Stimulated activated CD4-positive, alpha-beta T cell treated with anti-CD3 and anti-CD28 coated beads, Interleukin-15, amount 100 ng/mL, for 24 hours (primary cell): ENCODE measurements around the gene DPEP2.
"Not testable (repeated sequence)": the region's sequence is repeated elsewhere in the genome, so short reads cannot be mapped to it uniquely, and the experiment has no call there.

Experiments used
- DNase-seq: peaks from one replicate; pipeline ENCODE4 v3.0.0-alpha.2; 2020

The DPEP2 gene

DNA sequence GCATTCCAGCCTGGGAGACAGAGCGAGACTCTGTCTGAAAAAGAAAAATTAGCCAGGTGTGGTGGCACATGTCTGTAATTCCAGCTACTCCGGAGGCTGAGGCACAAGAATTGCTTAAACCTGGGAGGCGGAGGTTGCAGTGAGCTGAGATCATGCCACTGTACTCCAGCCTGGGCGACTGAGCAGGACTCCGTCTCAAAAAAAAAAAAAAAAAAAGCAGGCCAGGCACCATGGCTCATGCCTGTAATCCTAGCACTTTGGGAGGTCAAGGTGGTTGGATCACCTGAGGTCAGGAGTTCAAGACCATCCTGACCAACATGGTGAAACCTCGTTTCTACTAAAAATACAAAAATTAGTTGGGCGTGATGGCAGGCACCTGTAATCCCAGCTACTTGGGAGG is 27.0 kb downstream of the DPEP2 start:
- not testable (repeated sequence) for DNase-seq

DNA sequence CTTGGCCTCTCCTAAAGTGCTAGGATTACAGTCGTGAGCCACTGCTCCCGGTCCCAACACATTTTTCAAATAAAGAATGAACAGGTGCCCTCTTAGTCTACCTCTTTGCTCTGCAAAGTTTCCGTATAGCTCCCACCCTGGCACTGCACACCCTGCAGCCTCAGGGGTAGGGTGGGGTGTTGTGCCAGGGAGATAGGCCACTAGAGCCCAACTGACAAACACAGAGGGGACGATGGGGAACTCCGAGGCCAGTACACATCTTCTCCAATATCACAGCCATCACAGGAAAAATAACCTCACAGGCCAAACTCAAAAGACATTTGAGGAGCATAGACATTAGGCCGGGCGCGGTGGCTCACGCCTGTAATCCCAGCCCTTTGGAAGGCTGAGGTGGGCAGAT is 28.2 kb downstream of the DPEP2 start:
- DNase-seq, result no peak

GRCh38 chr16:67969254-67970039 is 29.8 kb downstream of the DPEP2 start:
- no peak for DNase-seq

DNA sequence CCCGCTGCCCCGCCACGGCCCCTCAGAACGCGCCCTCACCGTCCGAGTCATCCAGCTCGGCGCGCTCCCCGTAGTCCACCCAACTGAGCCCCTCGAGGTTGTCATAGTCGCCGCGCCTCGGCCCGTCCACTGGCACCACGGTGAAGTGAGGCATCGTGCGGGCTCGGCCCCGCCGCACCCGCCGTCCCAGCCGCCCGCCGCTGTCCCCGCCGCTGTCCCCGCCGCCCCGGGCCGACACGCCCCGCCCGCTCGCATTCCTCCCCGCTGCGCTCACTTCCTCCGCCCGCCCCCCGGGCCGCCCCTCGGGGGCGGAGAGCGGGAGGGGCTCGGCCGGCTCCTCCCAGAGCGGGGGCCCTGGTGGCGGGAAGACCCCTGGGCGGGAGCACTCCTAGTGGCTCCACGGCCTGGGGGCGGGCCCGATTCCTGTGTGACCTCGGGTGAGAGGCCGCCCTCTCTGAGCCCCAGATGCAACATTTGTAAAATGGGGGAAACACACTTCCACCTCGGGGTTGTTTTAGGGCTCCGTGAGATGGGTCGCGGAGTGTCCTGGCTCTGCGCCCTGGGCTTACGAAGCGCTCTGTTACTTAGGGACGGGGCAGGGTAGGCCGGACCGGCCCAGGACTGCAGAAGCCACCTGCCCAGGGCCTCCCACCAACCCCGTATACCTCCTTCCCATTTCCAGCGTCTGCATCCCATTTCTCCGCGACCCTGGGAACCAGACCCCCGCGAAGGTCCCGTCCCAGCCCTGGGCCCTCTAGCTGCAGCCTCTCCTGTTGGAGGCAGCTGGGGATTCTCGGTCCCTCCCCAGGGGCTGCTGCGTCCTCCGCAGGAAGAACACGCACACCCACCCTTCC is 30.7 kb downstream of the DPEP2 start, which contains the start of gene SLC12A4:
Gene SLC12A4 (minus strand): TSS at position 238 of the 854 bp plus-strand sequence. CDS start 84 bp downstream, at position 154.
- peak; percentile 95 for DNase-seq

GRCh38 chr16:67967958-67968399 is 31.3 kb downstream of the DPEP2 start:
- peak; percentile 64 for DNase-seq

- DNase-seq, result peak; percentile 43
Measured at GRCh38 chr16:67967183-67967957, 31.9 kb downstream of the DPEP2 start.

DNA sequence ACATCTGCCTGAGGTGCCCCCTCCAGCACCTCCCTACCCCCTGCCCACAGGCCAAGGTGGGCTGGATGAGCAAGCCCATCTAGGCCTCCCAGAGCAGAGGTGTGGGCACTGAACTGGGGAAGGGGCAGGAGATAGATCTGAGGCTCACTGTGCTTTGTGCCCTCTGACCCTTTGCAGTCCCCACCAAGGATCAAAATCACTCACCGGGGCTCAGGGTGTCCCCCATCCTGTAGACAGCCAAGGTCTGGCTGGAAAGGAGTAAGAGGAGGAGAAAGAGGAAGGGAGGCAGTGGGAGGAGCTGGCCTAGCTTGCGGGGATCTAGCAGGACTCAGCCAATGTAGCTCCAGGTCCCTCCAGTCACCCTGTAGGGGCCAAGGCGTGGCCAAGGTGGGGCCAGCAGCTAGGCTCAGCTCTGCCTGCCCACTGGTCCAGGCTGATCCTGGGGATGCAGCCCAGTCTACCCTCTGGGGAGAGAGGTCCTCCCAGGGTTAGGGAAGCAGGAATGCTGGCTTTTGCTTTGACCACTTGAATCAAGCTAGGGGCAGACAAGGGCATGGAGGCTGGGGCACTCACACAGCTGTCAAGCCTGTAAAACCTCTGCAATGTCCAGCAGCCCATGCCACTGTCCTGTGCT is 32.6 kb downstream of the DPEP2 start:
- DNase-seq, result no peak

DNA sequence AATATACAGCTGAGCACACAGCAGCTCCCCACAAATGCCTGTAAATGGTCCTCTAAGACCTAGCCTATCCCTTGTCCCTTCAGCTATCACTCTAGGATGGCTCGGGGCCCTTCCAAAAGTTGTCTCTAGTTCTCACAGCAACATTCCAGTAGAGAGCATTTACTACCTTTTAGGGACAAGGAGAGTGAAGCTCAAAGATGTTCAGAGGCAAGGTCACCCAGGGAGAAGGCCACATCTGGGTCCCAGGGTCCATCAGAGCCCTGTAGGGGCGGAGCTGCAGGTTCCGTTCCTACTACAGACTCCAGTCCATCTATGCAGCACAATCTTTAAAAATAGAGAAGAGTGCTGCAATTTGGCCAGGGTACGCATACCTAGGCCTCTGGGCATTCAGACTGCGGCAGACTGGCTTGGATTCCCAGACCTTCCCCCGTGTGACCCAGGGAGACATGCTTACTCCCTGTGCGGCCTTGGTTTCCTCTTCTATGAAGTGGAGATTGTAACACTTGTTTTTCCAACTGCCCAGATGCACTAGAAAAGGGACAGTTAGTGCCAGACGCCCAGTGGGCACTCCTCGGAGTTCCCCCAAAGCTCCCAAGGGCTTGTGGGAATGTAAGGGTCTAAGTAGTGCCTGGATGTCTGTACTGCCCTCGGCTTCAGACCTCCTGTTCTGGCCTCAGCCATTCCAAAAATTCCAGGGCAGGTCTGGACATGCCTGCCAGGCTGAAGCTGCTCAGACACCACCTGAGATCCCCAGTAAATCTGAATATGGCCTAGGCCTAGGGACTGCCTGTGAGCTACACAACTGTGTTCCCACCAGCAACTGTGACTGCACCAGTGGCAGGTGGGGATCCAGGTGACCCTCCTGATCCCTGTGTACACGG is 33.4 kb downstream of the DPEP2 start:
- DNase-seq, result no peak

GRCh38 chr16:67964477-67965131 is 34.7 kb downstream of the DPEP2 start:
- DNase-seq, result no peak

DNA sequence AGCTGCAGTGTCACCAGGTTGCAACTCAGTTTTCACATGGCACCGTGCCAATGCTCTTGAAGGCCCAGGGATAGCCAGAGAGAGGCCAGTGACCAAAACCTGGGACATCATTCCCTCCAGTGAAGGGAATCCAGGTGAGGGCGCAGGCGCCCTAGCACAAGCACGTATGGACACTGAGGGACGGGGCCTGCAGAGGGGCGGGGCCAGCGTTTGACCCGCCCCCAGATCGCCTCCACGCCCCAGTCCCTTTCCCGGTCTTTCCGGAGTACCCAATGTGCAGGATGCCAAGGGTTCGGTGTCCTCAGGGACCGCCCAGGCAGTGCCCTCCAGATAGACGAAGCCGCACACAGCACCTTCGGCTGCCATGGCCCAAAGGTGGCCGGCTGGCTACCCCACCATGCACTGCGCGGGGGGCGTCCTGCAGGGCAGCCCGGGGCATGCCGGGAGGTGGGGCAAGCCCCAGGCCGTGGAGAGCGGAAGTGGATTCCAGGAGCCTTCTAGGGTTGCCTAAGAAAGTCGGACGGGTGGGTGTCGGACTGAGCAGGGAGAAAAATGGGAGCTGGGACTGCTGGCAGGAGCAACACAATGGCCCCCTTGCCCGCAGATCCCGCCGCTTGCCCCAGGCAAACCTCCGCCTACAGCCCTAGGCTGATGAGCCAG is 35.5 kb downstream of the DPEP2 start:
- no peak for DNase-seq

DNA sequence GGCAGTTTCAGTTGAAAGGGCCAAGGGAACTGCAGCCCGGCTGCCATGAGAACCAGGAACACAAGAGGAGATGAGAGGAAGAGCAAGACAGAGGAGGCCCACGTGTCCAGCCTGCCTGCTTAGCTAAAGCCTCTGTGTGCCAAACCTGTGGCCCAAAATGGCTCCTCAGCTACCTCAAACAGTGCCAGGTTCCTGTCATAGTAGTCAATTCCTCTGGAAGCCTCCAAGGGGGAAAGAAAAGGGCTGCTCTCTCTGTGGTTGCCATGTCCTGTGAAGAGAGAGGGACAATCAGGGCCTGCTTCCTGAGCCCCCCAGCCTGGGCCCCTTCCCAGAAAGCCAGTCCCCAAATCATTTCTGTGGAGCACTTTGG is 36.0 kb downstream of the DPEP2 start:
- no peak for DNase-seq

DNA sequence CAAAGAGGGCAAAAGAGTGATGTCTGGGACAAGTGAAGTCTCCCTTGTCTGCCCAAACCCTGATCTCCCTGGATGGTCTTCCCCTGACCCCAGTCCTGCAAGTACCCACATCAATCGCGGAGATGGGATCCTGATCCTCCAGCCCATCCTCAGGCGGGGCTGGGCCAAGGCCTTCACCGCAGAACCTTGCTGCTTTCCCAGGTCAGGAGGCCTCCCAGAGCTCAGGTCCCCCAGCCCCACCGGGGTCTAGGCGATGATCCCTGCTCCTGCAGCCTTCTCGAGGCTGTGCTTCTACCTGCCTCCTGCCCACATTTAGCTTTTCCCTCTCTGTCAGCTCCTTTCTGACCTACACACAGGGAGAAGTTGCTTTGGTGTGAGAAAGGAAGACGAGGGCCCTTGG is 37.1 kb downstream of the DPEP2 start:
- DNase-seq, result no peak

DNA sequence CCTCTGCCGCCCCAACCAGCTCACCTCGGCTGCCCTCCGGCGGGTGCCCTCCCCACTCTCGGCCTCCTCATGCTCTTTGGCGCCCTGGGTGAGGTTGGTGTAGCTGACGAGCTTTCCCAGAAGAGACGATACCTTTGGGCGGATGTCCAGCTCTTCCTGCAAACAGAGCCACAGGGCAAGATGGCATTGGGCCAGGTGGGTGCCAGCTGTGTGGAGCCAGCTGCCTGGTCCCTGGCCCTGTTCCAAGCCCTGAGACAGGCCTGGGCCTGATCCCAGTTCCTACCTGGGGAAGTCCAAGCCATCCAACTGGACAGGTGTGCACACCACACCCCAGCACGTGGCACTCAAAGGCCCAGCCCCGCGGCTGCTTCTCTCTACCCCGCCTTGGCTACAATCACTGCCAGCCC is 37.7 kb downstream of the DPEP2 start:
- DNase-seq, result no peak

GRCh38 chr16:67959536-67960329 is 39.6 kb downstream of the DPEP2 start:
- no peak for DNase-seq

DNA sequence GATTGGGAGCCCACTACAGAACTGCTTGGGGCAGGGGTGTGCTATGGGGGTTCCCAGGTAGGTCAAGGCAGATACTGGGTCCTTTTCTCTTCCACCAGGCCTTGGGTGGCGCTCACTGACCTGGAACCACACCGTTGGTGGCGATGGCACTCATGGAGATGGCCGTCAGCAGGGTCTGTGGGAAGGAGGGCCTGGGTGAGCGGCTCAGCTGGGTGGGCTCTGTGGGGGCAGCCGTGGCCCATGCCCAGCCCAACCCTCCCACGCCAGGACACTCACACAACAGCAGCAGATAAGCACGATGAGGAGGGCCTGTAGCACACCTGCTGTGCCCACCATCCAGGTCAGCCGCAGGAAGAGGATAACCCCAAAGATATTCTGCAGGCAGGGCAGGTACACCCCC is 41.7 kb downstream of the DPEP2 start:
- no peak for DNase-seq

DNA sequence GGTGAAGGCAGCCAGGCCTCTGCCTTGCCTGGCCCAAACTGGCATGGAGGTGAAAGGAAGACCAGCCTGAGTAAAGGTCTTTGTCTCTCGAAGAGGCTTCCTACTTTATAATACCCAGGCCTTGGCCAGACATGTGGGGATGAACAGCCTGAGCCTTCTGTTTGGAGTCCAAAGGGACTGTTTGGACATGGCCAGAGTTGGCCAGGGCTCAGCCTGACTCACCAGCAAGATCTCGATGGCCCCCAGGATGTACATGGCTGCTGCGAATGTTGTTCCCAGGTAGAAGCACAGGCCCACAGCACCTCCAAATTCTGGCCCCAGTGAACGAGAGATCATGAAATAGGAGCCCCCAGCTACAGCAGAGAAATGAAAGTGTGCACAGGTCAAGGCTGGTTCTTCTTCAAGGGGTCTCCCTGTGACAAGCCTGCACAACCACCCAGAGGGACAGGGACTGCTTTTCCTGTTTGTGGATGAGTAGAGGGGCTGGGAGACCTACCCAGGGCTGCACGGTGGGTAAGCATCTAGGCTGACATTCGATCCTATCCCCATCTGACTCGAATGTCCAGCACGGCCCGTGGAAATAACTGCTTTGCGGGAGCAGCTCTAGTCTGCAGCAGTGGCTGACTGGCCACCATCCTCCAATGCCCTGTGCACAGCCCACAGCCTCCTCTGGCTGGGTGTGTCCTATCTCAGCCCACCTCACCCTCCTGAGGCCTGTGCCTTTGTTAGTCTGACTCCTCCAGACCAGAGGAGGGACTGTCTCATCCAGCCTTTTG is 44.7 kb downstream of the DPEP2 start:
- no peak for DNase-seq

GRCh38 chr16:67953641-67954375 is 45.5 kb downstream of the DPEP2 start:
- DNase-seq, result no peak

- no peak for DNase-seq
Measured at GRCh38 chr16:67951485-67951884, 47.8 kb downstream of the DPEP2 start.
